T-helper 9 cell (primary cell): Measurements from ENCODE around the gene KCNAB1.

Source experiments
- DNase-seq: peaks from one replicate; pipeline ENCODE4 v3.0.0-alpha.2; 2020

KCNAB1 gene

DNA sequence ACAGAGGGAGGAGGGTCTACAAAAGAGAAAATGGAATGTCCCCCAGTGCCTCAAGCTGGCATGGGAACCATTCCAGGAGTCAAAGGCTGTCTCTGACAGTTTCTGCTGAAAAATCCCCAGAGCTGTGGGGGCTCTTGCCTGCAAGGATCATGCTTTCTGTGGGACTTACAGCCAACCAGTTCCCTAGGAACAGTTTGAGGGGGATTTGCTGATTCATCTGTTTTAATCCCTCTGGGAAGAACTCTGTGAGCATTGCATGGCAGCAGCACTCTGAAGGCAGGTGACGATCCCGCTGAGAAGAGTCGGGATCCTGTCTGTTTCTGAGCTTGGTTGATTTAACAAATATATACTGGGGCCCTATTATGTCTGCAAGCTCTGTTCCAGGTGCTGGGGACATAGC lies 258.5 kb downstream of the KCNAB1 start:
- DNase-seq: no peak

DNA sequence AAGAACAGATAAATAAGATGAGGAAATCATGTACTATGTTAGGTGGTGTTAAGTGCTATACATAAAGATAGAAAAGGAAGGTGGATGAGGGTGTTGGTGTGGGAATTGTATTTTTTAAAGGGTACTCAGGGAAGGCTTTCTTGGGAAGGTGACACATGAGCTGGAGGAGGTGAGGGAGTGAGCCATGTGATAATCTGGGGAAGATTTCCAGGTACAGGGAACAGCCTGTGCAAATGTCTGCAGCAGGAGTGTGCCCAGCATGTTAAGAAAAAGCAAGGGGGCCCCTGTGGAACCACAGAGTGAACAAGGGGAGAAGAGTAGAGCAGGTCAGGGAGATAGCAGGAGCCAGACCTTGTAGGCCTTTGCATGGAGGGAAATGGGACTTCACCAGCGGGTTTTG lies 258.9 kb downstream of the KCNAB1 start:
- DNase-seq: no peak

DNA sequence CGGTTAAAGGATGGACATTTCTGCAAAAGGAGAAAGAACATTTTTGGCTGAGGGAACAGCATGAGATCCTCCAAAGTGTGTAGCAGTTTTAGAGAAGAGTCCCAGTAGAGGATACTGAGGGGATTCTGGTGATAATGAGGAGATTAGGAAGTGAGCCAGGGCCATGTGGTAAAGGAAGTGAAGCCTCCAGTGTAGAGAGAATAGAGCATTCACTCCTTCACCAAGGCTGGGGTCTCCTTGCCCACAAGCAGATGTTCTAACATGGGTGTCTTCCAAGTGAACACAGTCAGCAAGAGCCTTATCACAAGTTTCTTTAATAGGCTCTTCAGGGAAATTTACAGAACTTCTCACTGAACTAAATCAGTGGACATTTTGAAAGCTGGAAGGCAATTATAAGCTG lies 260.9 kb downstream of the KCNAB1 start:
- DNase-seq: no peak

DNA sequence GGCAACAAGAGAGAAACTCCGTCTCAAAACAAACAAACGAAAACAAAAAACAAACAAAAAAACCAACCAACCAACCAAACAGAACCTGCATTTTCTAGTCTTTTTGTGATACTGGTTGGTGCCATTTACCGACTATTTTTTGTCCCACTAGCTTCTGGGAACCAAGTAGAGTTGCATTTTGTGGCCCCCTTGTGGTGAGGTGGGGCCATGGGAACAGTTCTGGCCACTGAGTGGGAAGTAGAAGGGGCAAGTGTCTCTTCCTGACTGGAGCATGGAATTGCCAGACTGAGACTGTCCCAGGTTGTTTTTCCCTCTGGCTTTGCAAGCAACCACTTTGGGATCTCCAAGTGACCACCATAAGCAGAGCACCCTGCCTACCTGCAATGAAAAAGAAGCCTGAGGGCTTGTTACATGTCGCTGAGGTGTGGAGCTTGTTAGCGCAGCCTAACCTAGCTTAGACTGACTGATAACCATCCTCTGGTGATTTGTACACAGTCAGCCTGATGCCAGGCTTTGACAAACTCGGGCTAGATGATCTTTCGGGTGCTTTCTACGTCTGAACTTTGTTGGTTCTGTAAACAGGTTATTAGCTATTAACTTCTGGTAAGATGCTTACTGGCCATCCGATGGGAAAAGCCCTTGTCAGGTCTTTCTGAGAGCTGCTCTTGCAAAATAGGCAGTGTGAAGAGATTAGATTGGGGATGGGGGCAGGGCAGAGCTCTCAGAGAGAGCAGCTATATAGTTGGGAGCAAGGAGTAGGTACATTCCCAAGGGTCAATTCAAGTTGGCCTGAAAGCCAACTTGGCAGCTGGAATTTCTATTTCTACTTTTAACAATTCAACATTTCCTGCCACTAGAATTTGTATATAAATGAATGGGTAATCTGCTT lies 262.3 kb downstream of the KCNAB1 start:
- DNase-seq: no peak

DNA sequence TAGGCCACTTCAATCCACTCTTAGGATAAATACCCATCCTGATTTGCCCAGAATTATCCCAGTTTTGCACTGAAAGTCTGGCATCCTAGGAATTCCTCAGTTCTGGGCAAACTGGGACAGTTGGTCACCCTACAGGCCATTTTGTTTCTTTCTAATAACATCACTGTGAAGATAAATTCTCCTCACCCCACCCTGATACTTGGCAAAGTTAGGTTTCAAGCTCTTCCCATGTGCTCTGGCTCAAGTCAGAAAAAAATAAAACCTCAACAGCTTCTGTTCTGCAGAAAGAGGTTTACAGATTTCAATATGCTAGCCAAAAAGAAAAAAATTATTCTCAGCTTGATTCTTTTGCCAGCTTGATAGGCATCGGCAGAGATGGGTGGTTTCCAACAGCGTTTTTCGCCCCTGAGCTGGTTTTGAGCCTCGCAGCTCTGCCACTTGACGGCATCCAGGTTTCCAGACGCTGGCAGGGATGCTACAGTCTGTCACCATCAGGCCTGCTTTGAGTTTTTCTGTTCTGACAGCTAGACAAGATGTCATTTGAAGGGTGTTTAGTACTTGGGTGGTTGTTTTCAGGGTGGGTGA lies 263.2 kb downstream of the KCNAB1 start:
- DNase-seq: no peak

DNA sequence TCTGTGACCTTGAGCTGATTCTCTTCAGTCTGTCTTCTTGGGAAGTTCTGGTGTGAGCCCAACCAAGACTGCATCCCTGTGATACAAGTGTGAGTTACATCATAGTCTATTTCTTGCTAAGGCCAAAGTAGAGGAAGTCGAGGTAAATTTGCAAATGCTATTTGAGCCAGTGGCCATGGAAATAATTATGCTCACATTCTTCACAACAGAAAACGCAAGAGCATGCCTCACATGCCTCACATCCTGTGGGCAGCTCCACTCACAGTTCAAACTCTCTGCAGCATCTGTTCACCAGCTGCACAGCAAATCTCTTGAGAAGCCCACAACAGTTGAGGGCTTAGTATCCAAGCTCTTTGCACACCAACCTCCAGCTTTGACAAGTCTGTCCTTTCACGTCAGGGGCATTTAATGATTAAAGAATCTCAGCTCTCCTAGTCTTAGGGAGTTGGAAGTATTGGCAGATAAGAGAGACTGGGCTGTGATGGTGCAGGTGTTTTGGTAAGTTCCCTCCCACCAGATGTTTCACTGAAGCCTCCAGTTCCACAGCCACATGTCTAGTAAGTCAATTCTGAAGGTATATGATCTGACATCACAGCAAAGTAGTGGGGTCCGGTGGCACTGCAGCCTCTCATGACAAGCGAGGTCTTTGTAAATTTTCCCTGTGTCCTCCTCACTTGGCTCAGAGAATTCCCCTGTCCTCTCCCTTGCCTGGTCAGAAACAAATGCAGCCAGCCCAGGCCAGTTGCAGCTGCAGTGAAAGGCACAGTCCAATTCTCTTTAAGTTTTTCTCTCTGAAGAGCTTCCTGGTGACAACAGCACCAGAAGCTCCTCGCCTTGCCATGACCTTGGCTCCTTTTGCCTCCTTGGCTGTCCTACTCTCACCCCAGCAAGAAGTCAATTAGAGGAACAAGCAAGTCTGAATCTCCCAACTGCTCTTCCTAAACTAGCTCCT lies 268.4 kb downstream of the KCNAB1 start:
- no peak for DNase-seq

DNA sequence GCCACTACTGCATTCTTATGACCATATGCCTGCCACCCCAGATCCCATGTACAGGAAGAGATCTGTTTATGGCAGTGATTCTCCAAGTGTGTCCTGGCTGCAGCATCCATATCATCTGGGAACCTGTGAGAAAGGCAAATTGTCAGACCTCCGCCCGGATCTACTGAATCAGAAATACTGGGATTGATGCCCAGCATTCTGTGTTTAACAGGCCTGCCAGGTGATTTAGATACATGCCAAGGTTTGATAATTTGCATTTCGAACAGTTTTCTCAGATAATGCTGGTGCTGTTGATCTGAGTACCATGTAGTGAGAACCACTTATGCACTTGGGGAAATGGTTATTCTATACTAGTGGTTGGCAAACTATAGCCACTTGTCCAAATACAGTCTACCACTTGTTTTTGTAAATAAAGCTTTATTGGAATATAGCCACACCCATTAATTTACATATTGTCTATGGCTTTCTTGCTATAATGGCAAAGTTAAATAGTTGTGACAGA lies 269.1 kb downstream of the KCNAB1 start:
- DNase-seq: no peak

DNA sequence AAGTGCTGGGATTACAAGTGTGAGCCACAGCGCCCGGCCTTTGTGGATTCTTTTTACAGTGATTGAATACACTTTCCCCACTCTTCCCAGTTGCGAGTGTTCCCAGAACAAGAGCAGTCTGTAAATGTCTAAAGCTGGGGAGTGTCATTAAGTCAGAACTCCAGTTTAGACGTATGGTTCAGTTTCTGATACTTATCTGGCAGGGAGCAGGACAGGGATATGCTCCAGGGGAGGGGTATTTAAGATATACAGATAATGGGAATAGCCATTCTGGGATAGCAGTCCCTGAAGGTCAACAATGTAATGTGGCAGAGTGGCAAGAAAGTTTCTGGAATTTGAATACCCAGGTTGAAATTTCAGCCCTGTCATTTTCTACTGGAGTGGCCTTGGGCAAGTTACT lies 270.5 kb downstream of the KCNAB1 start:
- DNase-seq: no peak

DNA sequence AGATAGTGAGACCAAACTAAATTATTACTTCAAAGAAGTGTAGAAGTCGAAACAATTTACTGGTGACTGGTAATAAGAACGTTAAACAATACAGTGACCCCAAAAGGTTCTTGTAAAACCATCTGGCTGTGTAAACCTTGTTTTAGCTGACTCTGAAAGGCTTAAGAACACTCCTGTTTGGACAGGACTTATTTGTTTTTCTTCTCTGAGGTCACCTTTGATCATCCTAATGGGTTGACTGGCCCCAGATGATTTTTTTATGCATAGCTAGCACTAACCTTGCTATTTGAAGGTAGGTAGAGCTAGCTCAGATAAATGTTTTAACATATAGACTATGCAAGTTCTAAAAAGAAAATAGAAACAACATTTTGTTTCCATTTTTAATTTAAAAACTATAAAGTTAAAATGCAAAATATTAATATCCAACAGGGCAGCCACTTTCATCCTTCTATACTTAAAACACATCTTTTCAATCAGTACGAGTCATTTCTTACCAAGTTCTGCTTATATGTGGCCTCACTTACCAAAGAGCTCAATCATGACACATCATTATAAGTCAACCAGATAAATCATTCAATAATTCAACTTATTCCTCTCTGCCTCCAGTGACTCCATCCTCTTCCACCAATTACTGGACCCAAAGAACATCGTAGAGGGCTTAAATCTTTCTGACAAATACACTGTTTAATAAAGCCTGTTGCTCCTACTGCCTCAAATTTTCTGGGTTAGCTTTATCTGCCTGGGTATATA lies 275.8 kb downstream of the KCNAB1 start:
- DNase-seq: no peak

DNA sequence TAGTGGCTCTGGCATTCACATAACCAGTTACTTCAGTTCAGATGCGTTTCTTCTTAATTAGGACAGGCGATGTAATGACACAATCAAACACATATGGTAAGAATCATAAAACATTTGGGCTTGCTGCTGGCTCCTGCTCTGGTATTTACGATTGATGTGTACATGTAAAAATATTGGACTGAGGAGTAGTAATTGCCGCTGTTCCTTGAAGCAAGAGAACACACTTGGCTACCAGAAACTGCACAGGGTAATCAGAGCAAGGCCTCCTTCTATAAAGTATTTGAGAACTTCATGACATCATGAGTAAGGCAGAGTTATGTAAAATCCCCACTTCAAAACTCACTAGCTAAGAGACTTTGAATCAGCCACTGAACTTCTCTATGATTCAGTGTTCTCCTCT lies 276.5 kb downstream of the KCNAB1 start:
- no peak for DNase-seq

DNA sequence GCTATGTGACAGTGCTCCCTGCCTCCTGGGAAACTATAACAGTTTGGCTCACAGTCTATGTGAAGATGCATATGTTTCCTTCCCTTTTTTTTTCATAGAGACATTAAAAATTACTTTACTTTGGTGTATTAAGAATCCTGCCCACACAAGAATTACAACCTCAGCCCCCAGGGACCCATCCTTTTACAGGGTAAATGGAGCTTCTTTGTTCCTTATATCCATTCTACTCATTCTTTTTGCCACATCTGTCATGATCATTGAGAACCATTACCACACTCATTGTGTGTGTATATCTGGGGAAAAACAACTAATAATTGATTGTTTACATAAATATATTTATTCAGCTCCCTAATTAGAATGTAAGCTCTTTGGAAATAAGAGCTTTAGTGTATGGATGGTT lies 277.2 kb downstream of the KCNAB1 start:
- DNase-seq: no peak

DNA sequence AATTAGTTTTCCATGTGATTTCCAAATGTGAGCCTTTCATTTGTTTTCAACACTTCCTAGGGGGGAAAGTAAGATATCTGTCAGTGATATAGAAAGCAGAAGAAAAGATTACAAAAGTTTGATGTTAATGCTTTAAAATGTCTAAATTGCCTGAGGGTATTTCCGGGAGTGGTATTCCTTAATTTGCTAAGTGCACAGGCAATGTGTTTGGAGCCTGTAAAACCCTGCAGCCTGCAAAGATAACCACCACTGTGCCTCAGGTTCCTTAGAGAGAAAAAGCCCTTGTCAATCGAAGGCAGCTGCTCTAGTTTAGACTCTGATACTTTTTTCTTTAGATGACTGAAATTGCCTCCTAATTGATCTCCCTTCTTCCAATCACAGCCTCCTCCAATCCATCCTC lies 279.7 kb downstream of the KCNAB1 start:
- DNase-seq: no peak

DNA sequence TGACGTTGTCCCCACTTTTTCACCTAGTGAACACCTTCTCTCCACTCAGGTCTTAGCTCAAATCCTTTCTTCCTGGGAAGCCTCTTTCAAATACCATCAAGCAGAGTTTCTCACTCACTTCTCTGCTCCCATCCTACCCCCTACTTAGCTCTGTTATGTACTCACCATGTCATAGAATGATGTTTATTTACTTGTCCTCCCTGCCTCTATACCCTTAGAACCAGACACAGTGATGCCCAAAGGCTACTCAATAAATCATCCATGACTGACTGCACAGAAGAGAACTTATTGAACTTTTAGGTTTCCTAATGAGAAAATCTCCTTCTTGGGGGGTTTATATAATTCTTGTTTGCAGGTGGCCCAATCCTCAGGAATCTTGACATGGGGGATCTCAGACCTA lies 280.4 kb downstream of the KCNAB1 start:
- DNase-seq: no peak

DNA sequence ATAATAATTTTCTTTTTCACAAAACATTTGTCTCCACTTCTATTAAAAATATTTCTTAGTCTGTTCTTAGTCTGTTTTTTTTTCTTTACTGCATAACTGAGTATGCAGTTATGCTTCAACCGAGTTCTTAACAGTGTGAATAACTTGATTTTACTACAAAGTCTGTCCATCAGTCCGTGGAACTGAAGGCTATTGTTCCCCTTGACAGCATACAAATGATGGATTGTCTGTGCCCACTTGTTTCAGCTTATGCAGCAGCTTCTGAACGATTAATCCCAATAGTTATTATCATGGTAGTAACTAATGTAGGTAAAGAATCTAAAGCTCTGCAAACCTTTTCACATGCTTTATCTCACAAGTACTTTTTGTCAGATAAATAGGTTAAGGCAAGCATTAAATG lies 283.8 kb downstream of the KCNAB1 start:
- DNase-seq: no peak

DNA sequence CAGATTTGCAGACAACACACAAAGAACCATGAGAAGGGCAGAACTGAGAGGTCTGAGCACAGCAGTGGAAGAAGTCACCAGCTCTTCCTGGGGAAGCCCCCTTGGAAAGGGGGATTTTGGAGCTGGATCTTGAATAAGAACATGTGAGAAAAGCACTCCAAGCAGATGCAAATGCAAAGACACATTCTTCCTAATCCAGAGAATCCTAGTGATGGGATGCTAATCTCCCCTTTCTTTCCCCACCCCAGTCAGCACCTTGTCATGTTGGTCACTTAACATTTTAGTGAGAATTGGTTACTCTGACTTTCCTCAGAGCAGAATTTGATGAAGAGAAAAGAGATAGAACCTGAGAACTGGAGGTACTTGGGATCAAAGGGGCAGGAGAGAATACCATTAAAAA lies 286.0 kb downstream of the KCNAB1 start:
- no peak for DNase-seq

DNA sequence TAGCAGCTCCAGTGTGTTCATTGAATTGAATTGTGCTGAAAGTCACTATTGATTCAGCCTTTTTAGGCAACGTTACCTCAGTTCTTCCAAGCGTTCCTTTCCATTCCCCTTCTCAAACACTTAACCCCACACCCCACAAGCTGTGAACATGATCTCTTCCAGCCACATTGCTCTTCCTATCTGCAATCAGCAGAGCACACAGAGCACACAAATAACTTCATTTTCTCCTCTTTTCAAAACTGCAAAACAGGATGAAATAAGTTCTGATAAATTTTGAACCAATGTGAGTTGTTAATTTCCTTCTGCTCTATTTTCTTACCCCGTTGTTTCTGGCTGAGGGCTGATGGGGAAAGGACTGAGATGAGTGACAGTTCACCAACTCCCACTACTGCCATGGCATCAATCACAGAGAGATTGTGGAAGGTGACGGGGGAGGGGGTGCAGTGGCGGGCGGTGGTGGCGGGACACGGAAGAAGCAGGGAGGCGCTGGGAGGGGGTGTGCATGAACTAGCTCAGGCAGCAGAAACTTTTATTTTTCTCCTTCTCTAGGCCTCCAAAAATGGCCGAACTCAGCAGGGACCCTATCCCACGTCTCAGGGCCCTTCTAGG lies 287.3 kb downstream of the KCNAB1 start:
- DNase-seq: no peak

DNA sequence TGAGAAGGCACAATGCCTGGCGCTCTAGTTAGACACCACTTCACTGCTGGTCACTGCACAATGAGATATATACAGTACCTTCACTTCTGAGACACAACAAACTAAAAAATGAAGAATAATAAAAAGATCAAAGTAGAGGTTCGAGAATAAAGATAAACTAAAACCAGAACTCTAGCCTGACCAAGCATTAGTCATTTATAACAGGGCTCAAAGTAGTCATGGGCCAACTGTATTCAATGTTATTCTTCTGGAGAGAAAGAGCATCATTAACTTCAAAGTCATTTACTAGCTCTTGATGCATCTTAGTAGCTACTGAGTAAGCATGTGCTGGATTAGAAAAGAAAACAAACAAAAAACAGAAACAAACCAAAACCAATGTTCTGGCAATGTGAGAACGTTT lies 289.3 kb downstream of the KCNAB1 start:
- no peak for DNase-seq

DNA sequence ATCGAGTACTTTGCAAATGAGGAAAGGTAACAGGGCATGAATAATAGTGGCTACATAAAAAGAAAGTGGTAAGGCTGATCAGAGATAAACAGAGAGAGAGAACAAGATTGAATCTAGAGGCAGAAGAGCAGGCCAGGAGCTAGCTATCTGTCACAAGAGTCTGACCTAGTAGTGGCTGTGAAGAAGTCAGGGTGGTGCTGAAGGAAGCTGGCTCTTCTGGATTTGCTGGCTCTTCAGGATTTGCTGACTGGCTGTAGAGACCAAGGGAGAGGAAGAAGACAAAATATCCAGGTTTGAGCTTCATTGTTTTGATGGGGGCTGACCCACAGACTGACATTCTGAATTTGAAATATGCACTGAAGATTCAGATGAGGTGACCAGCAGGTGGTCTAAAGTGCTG lies 292.2 kb downstream of the KCNAB1 start:
- DNase-seq: no peak

DNA sequence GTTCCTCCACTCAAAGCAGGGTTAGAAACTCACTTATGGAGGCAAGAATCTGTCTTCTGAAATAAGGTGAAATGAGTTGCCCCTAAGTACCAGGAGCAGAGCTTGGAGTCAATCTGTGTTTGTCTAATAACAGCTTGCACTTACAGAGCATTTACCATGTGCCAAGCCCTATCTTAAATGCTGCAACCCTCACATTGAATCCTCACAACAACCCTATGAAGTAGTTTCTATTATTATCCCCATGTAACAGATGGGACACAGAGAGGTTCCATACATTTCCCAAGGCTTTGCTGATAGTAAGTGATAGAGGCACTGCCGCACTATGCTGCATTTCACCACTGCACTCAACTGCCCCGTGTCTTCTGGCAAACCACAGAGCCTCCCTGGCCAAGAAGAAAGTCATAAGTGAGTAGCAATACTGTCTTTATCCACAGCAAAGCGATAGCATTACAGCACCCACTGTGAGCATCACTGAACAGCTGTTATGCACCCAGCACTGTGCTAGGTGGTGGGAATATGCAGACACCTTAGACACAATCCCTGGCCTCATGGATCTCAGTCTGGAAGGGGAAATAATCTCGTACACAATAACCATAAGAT lies 293.0 kb downstream of the KCNAB1 start:
- DNase-seq: no peak

DNA sequence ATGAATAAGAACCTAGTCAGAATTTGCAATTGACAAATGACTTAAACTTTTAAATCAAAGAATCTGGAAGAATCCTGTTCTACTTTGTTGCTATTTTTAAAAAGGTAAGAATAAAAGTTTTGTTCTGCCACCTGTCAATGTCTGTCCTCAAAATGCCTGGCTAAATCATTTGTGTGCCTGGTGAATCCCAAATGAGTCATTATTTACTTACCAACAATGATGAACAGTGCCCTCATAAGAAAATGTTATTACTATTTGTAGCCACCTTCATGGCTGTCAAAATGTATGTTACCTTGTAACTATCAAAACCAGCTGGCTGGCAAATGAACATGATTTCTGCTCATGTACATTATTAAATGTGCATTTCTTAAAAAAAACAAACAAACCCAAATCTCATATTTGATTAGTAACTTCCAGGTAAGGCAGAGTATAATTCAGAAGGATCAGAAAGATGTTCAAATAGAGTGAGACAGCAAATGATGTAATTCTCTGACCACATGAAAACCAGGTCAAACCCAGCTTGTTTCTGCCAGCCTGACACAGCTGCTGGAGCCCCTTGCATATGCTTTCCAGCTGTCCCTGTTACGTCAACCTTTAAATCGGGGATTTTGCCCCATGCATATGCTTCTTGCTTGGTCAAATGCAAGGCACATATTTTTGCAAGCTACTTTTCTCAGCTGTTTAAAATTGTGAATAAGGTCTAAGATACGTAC lies 296.6 kb downstream of the KCNAB1 start:
- DNase-seq: no peak

DNA sequence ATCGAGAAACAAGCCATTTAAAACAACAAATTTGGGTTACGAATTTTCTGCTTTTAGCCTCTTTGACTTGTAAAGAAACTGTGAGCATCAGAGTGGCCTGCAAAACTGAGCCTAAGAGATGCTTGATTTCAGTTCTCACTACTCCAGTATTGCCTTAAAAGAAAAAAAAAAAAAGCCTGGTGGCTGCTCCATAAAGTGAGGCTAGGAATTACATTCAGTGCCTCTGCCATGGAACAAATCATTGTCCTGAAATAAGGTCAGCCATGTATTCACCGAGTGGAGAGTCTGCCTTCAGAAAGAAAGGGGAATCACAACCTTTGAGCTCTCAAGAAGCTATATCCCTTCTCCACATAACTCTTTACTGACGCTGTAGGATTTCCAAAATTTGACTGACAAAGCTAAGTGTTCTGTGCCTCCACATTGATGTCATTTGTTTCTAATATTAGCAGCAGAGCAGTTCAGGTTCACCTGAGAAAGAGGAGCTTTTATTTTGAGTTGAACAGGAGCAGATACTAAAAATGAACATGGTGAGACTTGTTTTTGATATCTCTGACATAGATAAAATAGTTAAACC lies 297.3 kb downstream of the KCNAB1 start:
- DNase-seq: no peak
